H1 (cell line): ENCODE data around the gene ELMO2. TPM values are rescaled to one million over a fixed set of nuclear protein-coding genes. Genes with fewer than 3 reads are reported as not detected.

Source experiments
- CEBPB ChIP-seq: IDR thresholded peaks from 2 replicates; pipeline ENCODE4 v1.6.1; 2012; ENCODE audit warnings: low read depth, low read length
- HDAC6 ChIP-seq: IDR thresholded peaks from one replicate; pipeline ENCODE4 v1.7.1; 2012; ENCODE audit warnings: low read depth, mild to moderate bottlenecking, inconsistent platforms, low read length, moderate library complexity
- MAFK ChIP-seq: IDR thresholded peaks from 2 replicates; pipeline ENCODE4 v1.6.1; 2012; ENCODE audit warnings: low read depth, mild to moderate bottlenecking, improper control_type of control experiment, low read length
- MAX ChIP-seq: IDR thresholded peaks from 2 replicates; pipeline ENCODE4 v1.6.1; 2012; ENCODE audit warnings: inconsistent platforms
- SP1 ChIP-seq: IDR thresholded peaks from 2 replicates; pipeline ENCODE4 v1.6.1; 2011; ENCODE audit warnings: low read depth, low read length
- SP4 ChIP-seq: IDR thresholded peaks from 2 replicates; pipeline ENCODE4 v1.6.1; 2012; ENCODE audit warnings: low read length, inconsistent platforms
- TBP ChIP-seq: IDR thresholded peaks from 2 replicates; pipeline ENCODE4 v1.6.1; 2011; ENCODE audit warnings: low read depth, low read length, improper control_type of control experiment
- TCF12 ChIP-seq: IDR thresholded peaks from 2 replicates; pipeline ENCODE4 v1.6.1; 2011; ENCODE audit warnings: low read depth, mild to moderate bottlenecking, low read length
- polyA plus RNA-seq, 7 experiments: library from polyadenylated mRNA; depleted of rRNA in 3 of 7; stranded (reverse) in 5 of 7; unstranded in 2 of 7; fragments of >200 nt in 5 of 7; fragments of 200-250 nt in 2 of 7; gene quantifications; 1 replicate in 5 of 7; 2 replicates in 1 of 7; 4 replicates in 1 of 7; pipeline versions ENCODE4 v1.2.1 to v1.2.3, GENCODE V29; 2011 to 2013; ENCODE audit warnings: missing spikeins in 2 of 7, mixed read lengths in 2 of 7
- total RNA-seq: library from RNA; stranded (reverse); fragmentation: NEBNext Ultra II Directional; extraction: Animal tissue kit (Norgen Biotek cat#: 25700); gene quantifications from 2 replicates; pipeline ENCODE4 v1.2.1, GENCODE V29; 2021
- TF ChIP-seq, protein P1 (sequence below): fragments of 300-600 bp; sonication (generic); IDR thresholded peaks from 2 replicates; pipeline ENCODE4 v1.7.1; 2012; ENCODE audit warnings: low read length, moderate library complexity, mild to moderate bottlenecking, inconsistent platforms; ENCODE audit not compliant: insufficient replicate concordance
- TF ChIP-seq, protein P2 (sequence below): IDR thresholded peaks from 2 replicates; pipeline ENCODE4 v1.6.1; 2011; ENCODE audit warnings: low read length, improper control_type of control experiment

Gene ELMO2
- total and polyA plus RNA-seq, 2 of the 8 experiments (the other 6 are each of a cell fraction or from before 2014, with no cell fraction given) = 34.3 to 39.7 TPM

- TF ChIP-seq, protein P1, sequence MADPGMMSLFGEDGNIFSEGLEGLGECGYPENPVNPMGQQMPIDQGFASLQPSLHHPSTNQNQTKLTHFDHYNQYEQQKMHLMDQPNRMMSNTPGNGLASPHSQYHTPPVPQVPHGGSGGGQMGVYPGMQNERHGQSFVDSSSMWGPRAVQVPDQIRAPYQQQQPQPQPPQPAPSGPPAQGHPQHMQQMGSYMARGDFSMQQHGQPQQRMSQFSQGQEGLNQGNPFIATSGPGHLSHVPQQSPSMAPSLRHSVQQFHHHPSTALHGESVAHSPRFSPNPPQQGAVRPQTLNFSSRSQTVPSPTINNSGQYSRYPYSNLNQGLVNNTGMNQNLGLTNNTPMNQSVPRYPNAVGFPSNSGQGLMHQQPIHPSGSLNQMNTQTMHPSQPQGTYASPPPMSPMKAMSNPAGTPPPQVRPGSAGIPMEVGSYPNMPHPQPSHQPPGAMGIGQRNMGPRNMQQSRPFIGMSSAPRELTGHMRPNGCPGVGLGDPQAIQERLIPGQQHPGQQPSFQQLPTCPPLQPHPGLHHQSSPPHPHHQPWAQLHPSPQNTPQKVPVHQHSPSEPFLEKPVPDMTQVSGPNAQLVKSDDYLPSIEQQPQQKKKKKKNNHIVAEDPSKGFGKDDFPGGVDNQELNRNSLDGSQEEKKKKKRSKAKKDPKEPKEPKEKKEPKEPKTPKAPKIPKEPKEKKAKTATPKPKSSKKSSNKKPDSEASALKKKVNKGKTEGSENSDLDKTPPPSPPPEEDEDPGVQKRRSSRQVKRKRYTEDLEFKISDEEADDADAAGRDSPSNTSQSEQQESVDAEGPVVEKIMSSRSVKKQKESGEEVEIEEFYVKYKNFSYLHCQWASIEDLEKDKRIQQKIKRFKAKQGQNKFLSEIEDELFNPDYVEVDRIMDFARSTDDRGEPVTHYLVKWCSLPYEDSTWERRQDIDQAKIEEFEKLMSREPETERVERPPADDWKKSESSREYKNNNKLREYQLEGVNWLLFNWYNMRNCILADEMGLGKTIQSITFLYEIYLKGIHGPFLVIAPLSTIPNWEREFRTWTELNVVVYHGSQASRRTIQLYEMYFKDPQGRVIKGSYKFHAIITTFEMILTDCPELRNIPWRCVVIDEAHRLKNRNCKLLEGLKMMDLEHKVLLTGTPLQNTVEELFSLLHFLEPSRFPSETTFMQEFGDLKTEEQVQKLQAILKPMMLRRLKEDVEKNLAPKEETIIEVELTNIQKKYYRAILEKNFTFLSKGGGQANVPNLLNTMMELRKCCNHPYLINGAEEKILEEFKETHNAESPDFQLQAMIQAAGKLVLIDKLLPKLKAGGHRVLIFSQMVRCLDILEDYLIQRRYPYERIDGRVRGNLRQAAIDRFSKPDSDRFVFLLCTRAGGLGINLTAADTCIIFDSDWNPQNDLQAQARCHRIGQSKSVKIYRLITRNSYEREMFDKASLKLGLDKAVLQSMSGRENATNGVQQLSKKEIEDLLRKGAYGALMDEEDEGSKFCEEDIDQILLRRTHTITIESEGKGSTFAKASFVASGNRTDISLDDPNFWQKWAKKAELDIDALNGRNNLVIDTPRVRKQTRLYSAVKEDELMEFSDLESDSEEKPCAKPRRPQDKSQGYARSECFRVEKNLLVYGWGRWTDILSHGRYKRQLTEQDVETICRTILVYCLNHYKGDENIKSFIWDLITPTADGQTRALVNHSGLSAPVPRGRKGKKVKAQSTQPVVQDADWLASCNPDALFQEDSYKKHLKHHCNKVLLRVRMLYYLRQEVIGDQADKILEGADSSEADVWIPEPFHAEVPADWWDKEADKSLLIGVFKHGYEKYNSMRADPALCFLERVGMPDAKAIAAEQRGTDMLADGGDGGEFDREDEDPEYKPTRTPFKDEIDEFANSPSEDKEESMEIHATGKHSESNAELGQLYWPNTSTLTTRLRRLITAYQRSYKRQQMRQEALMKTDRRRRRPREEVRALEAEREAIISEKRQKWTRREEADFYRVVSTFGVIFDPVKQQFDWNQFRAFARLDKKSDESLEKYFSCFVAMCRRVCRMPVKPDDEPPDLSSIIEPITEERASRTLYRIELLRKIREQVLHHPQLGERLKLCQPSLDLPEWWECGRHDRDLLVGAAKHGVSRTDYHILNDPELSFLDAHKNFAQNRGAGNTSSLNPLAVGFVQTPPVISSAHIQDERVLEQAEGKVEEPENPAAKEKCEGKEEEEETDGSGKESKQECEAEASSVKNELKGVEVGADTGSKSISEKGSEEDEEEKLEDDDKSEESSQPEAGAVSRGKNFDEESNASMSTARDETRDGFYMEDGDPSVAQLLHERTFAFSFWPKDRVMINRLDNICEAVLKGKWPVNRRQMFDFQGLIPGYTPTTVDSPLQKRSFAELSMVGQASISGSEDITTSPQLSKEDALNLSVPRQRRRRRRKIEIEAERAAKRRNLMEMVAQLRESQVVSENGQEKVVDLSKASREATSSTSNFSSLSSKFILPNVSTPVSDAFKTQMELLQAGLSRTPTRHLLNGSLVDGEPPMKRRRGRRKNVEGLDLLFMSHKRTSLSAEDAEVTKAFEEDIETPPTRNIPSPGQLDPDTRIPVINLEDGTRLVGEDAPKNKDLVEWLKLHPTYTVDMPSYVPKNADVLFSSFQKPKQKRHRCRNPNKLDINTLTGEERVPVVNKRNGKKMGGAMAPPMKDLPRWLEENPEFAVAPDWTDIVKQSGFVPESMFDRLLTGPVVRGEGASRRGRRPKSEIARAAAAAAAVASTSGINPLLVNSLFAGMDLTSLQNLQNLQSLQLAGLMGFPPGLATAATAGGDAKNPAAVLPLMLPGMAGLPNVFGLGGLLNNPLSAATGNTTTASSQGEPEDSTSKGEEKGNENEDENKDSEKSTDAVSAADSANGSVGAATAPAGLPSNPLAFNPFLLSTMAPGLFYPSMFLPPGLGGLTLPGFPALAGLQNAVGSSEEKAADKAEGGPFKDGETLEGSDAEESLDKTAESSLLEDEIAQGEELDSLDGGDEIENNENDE = no peak
- TF ChIP-seq HDAC6 (no peak), SP4 (no peak), MAFK (no peak), TBP (no peak), CEBPB (no peak), SP1 (no peak), MAX (no peak), TCF12 (no peak)
- TF ChIP-seq, protein P2, sequence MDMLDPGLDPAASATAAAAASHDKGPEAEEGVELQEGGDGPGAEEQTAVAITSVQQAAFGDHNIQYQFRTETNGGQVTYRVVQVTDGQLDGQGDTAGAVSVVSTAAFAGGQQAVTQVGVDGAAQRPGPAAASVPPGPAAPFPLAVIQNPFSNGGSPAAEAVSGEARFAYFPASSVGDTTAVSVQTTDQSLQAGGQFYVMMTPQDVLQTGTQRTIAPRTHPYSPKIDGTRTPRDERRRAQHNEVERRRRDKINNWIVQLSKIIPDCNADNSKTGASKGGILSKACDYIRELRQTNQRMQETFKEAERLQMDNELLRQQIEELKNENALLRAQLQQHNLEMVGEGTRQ = no peak
Observed at GRCh38 chr20:46355778-46356177, 50.6 kb downstream of the ELMO2 start (continued).
